Tibial artery (tissue), 4 donors: ENCODE measurements around the gene SLC30A7.
A peak's percentile ranks its signal among the peaks of the same experiment; 100 is the strongest.

Experiments used
- DNase-seq, 2 donors: peaks; one replicate each; pipeline ENCODE4 v3.0.0-alpha.2; 2019
- H3K27ac ChIP-seq, 2 donors: fragments of 200-600 bp; sonication (generic) in 1 of 2; 1 replicate in 1 of 2; 2 replicates in 1 of 2; pipeline ENCODE4 v1.5.1; 2018 to 2019; ENCODE audit warnings: mild to moderate bottlenecking in 1 of 2
- H3K27me3 ChIP-seq, 2 donors: fragments of 200-600 bp; sonication (generic) in 1 of 2; one replicate each; pipeline versions ENCODE4 v1.5.1 to v1.6.0; 2016 to 2019
- H3K36me3 ChIP-seq, 3 donors: fragments of 200-600 bp; sonication (generic) in 2 of 3; one replicate each; pipeline ENCODE4 v1.5.1; 2016 to 2019; ENCODE audit warnings: mild to moderate bottlenecking in 2 of 3
- H3K4me1 ChIP-seq, 4 donors: fragments of 200-600 bp; sonication (generic) in 2 of 4; 1 replicate in 3 of 4; 2 replicates in 1 of 4; pipeline ENCODE4 v1.5.1; 2016 to 2019
- H3K4me3 ChIP-seq, 2 donors: fragments of 200-600 bp; sonication (generic) in 1 of 2; 1 replicate in 1 of 2; 2 replicates in 1 of 2; pipeline ENCODE4 v1.5.1; 2018 to 2019; ENCODE audit warnings: mild to moderate bottlenecking in 2 of 2
- H3K9me3 ChIP-seq, 3 donors: fragments of 200-600 bp; sonication (generic) in 1 of 3; one replicate each; pipeline ENCODE4 v1.5.1; 2016 to 2019
- intact Hi-C: fragments of 100-400 bp; cut with DNase I; formaldehyde crosslinking; loops from one replicate; pipeline ENCODE4 v1.15.0; 2023; ENCODE audit warnings: low total_unique reads
- TF ChIP-seq, protein P1 (sequence below), 2 experiments: fragments of 200-600 bp in 1 of 2; fragments of 450-650 bp in 1 of 2; IDR thresholded peaks; one replicate each; pipeline ENCODE4 v1.5.1; 2017 to 2019; ENCODE audit warnings: antibody characterized with exemption in 2 of 2, mild to moderate bottlenecking in 1 of 2, moderate library complexity in 1 of 2

SLC30A7 gene

DNA sequence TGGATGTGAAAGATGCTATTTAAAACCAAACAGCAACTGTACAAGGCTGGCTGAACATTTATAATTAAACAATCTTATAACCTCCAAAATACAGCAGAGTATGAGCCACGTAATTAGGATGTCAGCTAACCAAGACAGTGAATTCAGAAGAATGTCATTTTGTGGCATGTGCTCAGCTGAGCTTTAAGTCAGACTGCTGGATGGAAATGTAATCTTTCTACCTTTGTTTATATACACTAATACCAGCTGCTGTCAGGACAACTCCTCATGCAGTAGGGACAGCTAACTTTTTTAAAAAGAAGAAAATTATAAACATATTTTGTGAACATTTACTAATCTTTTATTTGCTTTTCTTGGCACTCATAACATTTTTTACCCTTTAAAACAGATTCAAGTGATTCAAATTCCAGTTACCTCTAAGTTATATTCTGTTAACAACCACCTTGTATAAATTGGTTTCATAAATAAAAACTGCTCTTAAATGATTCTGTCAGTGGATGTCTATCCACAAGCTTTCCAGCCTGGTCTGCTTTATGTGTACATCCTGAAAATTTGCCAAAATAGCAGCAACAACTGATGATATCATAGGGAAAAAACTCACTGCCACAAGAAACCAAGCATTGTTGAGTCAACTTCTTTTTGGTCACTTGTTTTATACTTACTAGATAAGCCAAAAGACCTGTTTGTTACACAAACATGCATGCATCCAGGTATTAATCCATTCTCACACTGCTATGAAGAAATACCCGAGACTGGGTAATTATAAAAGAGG lies 93.6 kb downstream of the SLC30A7 start:
- peak overlapping the region in 1 of 2 donors; percentile 20 for H3K27ac ChIP-seq
- no peaks in the 10 kb centered on the region for H3K27me3 ChIP-seq
- H3K4me3 ChIP-seq: no peak overlapping the region
- TF ChIP-seq, protein P1, sequence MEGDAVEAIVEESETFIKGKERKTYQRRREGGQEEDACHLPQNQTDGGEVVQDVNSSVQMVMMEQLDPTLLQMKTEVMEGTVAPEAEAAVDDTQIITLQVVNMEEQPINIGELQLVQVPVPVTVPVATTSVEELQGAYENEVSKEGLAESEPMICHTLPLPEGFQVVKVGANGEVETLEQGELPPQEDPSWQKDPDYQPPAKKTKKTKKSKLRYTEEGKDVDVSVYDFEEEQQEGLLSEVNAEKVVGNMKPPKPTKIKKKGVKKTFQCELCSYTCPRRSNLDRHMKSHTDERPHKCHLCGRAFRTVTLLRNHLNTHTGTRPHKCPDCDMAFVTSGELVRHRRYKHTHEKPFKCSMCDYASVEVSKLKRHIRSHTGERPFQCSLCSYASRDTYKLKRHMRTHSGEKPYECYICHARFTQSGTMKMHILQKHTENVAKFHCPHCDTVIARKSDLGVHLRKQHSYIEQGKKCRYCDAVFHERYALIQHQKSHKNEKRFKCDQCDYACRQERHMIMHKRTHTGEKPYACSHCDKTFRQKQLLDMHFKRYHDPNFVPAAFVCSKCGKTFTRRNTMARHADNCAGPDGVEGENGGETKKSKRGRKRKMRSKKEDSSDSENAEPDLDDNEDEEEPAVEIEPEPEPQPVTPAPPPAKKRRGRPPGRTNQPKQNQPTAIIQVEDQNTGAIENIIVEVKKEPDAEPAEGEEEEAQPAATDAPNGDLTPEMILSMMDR (IDR thresholded peaks at IDR 0.05): no peak
- no peaks in the 10 kb centered on the region for H3K9me3 ChIP-seq
- H3K4me1 ChIP-seq: peaks cover 0 to 12% (median 0%) of the 10 kb centered on the region in 4 donors
- DNase-seq: no peak
- peaks cover 0 to 8% (median 0%) of the 10 kb centered on the region in 3 donors for H3K36me3 ChIP-seq
- intact Hi-C loops: no loop called here

DNA sequence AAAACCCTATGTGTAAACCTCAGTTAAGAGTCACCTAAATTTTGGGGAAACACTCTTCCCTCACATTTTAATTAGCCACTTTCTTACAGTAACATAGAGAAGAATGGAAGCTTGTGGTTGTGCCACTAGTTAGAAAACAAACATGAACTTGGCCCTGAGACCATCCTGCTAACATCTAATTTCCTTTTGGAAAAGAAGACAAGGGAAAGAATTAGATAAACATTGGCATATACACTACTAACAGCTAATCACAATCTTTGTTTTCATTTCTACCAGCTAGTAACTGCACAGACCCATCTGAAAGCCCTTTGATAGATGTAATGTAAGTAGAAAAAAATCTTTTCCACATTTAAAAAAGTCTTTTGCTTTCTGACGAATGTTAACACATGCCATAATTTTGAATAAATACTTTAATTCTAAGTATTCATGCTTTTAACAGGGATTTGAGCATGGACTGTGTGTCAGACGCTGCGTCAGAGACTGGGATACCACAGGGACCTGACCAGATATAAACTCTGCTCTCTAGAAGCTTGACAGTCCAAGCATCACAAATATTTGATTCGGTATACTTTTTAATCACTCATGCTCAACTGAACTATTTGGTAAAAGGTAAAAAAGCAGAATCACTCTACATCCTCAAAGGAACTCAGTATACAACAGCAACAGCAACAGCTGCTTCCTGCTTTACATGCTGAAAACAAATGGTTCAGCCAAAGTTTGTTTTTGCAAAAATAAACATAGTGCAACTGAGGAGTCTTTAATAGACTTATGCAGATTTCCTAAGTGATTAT lies 99.5 kb downstream of the SLC30A7 start:
- Histone ChIP-seq H3K4me3 (no peak overlapping the region), H3K4me1 (no peaks in the 10 kb centered on the region), H3K9me3 (no peaks in the 10 kb centered on the region), H3K36me3 (peaks cover 7 to 10% (median 7%) of the 10 kb centered on the region in 3 donors), H3K27me3 (no peaks in the 10 kb centered on the region), H3K27ac (no peak overlapping the region)
- DNase-seq: no peak
- TF ChIP-seq, protein P1 (IDR thresholded peaks at IDR 0.05): no peak
- intact Hi-C loops: no loop called here

DNA sequence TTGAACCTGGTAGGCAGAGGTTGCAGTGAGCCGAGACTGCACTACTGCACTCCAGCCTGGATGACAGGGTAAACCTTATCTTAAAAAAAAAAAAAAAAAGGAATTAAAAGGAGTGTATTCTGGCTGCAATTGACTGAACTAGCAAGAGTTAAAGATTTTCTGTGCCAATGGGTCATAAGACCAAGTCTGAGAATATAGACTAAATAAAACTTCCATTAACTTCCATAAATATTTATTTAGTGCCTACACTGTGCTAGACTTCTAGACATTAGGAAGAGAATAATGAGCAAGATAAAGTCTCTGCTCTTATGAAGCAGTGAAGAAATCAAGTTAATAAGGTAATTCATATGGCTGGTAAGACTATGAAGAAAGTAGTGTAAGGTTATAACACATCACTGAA lies 102.5 kb downstream of the SLC30A7 start:
- peaks cover 0 to 14% (median 4%) of the 10 kb centered on the region in 4 donors for H3K4me1 ChIP-seq
- DNase-seq: no peak
- H3K36me3 ChIP-seq: peaks cover 5 to 14% (median 10%) of the 10 kb centered on the region in 3 donors
- no peak overlapping the region for H3K4me3 ChIP-seq
- TF ChIP-seq, protein P1 (IDR thresholded peaks at IDR 0.05): no peak
- intact Hi-C loops: no loop called here
- no peak overlapping the region for H3K27ac ChIP-seq
- H3K9me3 ChIP-seq: no peaks in the 10 kb centered on the region
- no peaks in the 10 kb centered on the region for H3K27me3 ChIP-seq

DNA sequence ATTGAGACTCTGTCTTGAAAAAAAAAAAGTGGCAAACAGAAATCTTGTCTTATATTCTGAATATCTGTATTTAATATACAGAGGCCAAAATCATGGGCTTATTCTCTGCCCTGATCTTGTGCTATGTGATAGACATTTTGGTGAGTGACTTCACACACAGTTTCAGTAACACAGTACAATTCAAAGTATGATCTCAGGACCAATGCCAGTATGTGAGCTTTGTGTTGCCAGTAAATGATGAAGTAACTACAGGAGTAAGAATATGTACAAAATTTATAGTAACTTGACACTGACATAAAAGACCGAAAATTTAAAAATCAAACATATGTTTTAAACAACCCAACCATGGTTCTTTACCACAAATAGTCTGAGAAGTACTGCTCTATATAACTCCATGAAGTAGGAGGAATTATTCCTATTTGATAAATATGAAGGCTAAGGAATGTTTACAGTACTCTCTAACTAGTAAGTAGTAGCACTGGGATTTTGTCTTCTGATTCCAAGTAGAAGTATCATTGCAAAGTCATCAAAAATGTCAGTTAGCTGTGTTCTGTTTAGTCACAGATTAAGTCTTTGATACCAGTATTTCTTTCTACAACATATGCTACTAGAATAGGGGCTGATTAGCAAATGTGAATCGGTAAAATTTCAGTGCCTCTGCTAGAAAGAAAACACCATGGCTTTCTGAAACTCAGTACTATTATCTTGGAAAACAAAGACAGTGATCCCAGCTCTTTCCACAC lies 104.4 kb downstream of the SLC30A7 start:
- peaks cover 5 to 14% (median 10%) of the 10 kb centered on the region in 3 donors for H3K36me3 ChIP-seq
- TF ChIP-seq, protein P1 (IDR thresholded peaks at IDR 0.05): no peak
- no peak for DNase-seq
- no peak overlapping the region for H3K27ac ChIP-seq
- no peak overlapping the region for H3K4me3 ChIP-seq
- intact Hi-C loops: no loop called here
- H3K9me3 ChIP-seq: no peaks in the 10 kb centered on the region
- no peaks in the 10 kb centered on the region for H3K27me3 ChIP-seq
- H3K4me1 ChIP-seq: peaks cover 0 to 31% (median 14%) of the 10 kb centered on the region in 4 donors

DNA sequence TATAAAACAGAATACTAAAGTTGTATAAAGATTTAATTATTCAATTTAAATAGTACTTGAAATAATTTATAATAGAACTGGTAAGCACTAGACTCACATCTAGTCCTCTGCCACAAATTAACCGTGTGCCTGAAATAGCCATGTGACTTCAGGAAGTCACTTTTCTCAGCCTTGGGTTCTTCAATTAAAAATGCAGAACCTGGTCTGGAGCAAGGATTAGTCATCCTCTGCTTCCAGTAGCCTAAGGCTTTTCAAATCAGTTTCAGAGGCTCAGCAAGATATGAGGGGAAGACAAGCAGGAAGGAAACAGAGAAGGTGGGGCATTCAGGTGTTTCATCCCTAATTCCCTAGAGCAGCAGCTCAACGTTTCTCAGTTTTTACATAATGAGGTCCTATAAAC lies 106.7 kb downstream of the SLC30A7 start:
- intact Hi-C loops: no loop called here
- Histone ChIP-seq H3K9me3 (no peaks in the 10 kb centered on the region), H3K4me3 (no peak overlapping the region), H3K27me3 (no peaks in the 10 kb centered on the region), H3K27ac (peak overlapping the region in 1 of 2 donors; percentile 5), H3K36me3 (peaks cover 5 to 10% (median 8%) of the 10 kb centered on the region in 3 donors), H3K4me1 (peaks cover 0 to 31% (median 14%) of the 10 kb centered on the region in 4 donors)
- no peak for DNase-seq
- TF ChIP-seq, protein P1 (IDR thresholded peaks at IDR 0.05): no peak
